HG03108 (cell line): ENCODE data around the gene MRE11.

Source experiments
- ATAC-seq: cut with Tn5 transposase; IDR thresholded peaks from one replicate; pipeline ENCODE4 v1.9.1; 2021; ENCODE audit warnings: moderate library complexity; ENCODE audit not compliant: unreplicated experiment

The MRE11 gene

DNA sequence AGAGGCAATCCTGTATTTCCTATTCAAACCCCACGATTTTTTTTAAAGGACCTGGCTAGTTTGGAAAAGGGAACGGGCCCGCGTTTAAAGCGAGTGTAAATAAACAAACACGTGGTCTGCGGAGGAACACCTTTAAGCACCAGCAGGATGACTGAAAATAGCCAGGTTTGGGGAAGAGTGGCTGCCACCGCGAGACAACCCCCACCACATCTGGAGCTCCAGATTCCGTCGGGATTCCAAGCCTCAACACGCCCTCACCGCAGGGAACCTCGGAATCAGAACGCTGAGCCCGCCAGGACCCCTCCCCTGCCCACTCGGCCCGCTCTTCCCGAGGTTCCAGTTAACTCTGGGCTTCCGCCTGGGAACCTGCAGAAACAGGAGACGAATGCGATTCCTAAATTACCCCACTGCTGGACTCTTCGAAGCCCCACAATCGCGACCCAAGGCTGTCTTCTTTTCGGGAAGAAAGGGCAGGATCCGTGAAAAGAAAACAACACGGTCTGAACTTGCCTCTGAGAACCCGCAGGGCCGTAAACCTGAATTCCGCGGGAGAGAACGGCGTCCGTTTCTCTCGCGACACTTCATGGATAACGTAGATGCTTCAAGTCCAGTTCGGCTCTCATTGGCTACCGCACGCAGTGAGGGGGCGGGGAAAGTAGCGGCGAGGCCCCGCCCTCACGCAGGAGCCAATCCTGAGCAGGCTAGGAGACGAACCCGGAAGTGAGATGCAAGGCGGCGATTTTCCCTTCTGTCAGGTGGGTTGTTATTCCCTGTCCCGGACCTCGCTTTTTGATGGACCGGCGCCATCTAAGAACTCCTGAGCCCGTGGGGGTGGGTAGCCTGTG is at the start of gene MRE11, which contains the start of gene ANKRD49:
Gene MRE11, minus strand, starts transcription at position 564 of the 845 bp plus-strand sequence. CDS start 1,043 bp downstream, outside the sequence.
Gene ANKRD49, plus strand, starts transcription at position 704 of the 845 bp plus-strand sequence. CDS start 2,710 bp downstream, outside the sequence.
- ATAC-seq: peak; percentile 100

DNA sequence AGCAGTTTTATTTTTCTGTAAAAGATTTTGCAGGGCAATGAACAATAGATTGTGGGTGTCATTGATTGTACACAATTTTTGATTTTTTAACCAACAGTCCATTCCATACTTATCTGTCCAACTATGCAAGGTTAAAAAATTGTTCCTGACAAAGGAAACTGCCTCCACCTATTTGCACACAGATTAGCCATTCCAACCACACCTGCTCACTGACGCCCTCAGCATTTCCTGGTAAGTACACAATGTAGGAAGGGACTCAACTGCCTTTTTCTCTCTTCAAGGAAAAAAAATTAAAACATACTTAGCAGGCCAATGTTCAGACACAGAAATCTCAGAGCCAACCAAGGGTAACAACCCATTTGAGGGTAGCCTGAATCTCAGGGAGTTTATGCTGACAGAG is 45.8 kb upstream of the MRE11 start:
- no peak for ATAC-seq

DNA sequence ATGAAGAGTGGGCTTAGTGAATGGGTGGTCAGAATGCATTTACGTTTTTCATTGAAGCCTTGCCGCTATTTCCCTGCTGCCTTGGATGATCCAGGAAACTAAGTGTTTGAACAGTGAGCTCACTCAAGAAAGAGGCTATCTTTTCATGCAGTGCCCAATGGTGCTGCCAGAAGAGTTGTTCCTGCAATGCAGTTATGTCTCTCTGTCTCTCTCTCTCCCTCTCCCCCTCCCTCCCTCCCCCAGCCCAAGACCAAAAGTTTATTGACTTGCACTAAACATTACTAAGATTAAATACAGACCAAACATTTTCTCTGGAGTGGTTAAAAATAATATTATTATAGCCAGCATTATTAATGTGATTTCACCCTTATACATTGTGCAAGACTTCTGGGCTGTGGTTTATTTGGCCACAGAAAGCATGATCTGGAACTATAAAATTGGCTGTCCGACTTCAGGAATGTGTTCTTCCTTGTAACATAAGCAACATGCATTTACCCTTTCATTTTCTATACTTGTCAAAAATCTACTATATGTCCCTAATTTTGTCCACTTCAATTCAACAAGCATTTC is 43.5 kb upstream of the MRE11 start:
- ATAC-seq: no peak

DNA sequence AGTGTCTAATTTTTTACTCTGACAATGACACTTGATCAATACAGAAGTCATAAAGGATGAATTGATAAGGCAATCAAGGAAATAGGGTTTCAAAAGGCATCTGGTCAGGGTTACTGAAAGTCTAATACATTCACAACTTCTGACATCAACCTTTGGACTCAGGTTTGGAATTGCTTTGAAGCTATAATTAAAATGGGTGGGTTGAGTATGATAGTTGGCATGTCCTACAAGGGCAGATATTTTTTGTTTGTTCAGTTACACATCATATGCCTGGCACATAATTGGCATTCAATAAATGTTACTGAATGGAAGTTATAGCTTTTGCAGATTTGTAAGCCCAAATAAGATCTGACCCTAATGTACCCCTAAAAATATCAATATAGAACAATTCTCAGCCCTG is 42.7 kb upstream of the MRE11 start:
- no peak for ATAC-seq

DNA sequence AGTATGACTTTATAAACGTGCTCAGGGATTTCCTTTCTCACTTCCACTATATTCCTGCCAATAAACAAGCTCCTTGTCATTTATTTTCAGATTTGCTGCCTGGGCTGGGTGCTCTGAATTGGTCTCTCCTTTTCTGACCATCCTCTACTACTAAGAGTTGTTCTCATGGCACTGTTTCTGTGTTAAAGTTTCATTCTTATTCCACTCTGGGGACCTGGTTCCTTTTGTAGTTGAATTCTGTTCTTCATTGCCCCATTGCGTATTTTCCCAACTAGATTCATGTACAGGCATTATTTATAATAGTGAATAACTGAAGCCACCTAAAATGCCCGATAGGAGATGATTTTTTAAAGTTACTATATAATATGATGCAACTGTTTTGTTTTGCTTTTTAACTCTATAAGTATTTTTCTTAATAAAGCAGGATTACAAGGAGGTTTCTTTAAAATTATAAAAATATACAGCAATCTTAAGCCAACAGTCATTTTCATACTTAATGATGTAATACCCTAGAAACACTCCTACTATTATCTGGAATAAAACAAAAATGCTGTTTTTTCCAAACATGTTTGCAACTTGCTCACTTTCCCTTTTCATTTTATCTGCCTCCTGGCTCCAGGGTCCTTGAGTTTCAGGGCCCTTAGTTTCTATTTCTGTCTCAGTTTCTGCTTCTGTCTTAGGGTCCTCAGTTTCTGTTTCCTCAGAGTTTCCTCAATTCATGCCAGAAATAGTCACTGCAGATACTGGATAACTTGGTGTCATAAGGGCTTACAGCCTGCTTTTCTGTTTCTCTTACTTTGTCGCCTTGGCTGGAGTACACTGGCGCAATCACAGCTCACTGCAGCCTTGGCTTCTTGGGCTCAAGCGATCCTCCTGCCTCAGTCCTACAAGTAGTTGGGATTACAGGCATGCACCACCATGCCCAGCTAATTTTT is 40.3 kb upstream of the MRE11 start:
- ATAC-seq: no peak

DNA sequence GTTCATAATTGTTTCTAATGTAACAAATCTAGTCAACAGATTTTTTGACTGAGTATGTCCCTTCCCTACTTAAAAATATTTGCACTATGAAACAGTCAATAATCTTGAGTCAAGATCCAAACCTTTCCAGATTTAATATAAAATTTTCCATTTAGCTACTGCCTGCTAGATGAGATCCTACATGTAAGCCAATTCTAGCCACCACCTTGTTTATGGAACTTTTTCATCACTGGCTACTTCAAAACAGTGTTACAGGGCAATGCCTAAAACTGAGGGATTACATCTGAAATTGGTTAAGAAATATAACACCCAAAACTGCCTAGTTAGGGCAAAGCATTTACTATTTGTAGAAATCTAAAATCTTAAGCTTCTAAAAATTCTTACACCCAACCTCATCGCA is 39.6 kb upstream of the MRE11 start:
- ATAC-seq: no peak

DNA sequence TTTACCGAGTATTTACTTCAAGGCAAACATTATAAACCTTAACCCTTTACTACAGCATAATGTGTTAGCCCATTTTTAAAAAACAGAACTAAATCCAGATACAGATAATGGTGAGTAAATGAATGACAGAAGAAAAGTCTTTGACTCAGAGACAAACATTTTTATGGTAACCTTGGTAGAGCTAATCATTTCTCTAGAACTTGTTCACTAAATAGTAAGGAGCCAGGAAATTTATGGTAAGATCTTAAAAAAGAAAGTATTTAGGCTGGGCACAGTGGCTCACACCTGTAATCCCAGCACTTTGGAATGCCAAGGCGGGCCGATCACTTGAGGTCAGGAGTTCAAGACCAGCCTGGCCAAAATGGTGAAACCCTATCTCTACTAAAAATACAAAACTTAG is 38.6 kb upstream of the MRE11 start:
- ATAC-seq: no peak

DNA sequence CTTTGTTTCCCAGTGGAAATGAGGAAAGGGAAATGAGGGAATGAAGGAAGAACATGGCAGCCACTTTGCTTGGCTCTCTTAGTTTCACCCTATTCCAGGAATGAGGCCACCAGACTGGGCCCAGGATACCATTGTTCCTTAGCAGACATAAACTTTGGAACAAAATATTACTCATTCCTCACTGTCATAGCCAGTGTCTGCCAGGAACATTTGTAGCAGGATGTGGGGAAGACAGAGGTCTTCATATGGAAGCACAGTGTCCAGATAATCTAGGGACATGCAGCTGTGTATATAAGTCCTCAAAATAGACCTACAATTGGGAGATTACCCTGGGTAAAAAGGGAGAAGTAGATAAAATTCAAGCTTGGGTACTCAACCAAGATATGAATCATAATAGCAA is 34.9 kb upstream of the MRE11 start:
- no peak for ATAC-seq

DNA sequence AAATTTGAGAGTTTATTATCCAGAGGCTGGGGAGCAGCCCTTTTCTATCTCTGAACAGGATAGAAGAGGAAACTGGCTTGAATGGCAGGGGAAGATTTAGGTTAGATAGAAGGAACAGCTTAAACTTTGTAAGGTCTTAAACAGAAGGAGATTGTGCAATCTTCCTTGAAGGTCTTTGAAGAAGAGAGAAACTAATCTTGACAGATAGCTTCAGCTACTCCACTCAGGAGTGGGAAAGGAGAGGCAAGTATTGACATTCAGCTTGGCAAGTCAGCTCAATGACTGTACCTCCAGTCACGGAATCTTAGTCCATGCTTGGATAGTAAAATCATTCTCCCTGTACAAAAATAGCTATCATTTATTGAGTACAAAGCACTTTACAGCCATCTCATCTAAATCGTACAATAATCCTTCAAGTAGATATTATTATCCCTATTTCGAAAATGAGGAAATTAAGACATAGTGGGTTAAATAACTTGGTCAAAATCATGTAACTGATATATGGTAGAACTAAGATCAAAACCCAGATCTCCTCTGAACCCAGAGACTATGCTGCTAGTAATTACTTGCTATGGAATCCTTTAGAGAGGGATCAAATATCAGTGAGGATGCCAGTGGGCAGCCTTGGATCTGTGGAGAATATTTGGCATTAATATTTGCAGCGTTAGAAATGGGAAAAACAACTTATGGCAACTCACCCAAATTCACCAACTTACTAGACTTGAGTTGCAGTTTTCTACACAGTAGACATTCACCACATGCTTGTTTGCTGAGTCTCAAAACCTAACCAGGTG is 33.2 kb upstream of the MRE11 start:
- no peak for ATAC-seq

DNA sequence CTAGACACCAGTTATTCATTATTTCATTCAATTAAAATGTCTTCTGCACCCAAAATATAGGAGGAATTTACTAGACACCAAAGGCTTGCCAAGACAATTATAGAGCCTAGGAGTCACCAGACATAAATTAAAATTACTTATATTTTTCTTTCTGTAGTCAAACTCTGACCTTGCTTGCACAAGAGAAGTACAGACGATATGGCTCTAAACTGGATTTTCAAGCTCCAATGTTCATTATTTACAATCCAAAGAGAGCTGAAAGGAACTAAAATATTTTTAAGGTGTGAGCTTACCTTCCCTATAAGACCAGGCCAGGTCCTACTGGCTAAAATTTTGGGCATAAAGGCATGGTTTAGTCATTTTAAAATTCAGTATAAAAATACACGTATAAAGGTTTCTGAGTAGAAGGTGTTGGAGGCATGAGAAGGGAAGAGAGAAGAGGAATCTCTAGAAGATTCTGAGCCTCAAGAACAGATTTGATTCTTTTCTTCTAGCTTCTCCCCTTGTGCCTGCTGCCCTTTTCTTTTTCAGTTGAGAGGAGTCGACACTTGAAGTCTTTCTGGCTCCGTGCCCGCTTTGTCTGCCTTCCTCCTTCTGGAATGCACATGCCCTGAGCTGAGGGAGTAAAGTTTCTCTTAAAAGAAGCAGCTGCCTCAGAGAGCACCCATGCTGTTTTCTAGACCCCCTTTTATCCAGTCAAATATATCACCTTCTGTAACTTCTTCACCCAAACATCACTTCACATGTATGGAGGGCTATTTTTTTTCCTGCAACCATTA is 32.1 kb upstream of the MRE11 start:
- no peak for ATAC-seq

DNA sequence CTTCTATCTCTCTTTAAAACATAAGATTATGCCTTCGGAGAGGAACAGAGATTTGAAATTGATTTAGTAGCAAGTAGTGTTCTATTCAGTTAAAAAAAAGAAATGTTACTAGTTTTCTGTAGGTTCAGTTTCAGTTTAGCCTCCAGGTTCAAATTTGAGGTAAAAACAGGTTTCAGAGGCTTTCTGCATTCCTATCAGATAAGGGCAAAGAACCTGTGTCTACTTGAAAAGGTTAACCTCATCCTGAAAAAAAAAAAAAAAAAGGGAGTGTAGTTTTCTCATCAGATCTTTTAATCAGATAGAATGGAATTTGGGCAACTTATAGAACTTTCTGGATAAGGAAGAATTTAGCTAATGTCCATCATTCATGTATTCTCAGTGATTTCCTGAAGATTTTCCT is 30.7 kb upstream of the MRE11 start:
- no peak for ATAC-seq

DNA sequence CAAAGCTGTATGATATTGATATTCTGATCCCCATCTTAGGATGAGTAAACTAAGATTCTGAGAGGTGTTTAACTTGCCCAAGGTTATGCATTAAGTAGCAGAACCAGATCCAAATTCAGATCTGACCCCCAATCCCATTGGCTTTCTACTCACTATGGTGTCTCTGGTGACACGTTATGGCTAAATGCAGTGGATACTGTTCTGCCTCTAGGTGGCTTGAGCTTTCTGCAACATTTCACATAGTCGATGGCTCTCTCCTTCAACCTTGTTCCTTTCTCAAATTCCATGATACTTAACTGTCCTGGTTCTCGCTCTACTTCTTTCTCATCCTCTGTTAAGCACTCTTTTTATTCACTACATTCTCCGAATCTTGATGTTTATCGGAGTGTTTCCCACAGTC is 28.0 kb upstream of the MRE11 start:
- ATAC-seq: no peak

DNA sequence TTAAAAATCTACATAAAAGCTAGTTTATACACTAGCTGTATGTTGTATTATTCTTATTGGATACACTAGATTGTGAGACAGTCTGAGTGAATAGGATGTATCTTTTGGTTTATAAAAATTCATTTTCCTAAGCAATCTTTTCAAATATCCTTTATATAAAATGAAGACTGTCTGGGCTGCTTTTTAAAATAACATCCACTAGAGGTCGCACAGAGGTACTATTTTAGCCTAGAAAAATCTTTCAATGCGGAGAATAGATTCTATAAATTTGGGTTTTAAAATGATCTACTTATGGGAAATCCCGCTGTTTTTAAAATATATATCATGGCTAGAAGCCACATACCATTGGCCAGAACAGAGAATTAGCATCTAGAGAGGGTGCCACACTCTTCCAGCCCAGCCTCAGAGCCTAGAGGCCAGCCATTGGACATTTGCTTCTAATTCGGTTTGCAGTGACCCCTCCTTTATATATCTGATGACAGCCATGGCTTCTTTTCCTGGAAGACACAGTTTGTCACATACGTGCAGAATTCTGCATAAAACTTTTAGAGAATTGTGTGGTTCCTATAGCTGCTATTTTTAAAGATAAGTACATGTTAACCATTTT is 25.9 kb upstream of the MRE11 start:
- no peak for ATAC-seq

DNA sequence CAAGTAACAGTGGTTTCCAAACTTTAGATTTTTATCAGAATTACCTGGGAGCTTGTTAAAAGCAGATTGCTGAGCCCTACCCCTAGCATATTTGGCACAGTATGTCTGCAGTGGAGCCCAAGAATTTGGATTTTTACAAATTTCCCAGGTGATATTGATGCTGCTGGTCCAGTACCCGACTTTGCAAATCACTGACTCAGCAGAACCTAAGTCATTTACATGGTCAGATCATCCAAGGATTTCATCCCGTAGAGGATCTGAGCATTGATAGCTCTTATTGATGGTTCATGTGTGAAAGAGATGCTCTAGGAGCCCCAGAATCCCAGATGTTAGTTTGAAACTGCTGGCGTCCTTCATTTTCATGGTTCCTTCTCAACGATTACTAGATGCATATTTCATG is 24.7 kb upstream of the MRE11 start:
- ATAC-seq: no peak

DNA sequence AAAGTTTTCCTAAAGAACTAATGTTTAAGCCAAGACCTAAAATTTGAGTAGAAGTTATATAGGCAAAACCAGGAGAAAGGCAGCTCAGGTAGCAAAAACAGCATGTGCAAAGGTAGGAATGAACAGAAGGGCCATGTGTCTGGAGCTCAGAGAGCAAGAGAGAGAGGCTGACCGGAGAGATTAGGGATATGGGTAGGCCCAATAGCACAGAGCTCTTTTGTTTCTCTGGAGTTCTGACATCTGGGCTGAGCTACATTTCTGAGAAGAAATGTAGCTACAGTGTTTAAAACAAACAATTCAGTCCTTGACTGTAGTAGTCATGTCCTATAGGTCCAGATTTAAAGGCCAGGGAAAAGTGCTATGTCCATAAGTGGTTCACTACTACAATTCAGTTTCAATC is 23.1 kb upstream of the MRE11 start:
- ATAC-seq: no peak

DNA sequence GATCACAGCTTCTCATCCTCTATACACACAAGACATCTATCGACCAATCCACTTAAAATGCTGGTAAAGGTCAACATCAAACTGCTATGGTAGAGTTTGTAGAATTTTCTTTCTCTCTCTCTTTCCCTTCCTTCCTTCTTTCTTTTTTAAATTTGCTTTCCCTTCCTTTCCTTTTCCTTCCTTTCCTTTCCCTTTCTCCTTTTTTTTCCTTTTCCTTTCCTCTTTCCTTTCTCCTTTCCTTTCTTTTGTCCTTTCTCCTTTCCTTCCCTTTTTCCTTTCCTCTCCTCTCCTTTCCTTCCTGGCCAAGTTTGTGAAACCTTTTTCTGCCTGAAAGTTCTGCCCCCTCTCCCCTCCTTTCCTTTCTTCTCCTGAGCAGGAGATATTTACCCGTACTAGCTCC is 21.8 kb upstream of the MRE11 start:
- no peak for ATAC-seq

DNA sequence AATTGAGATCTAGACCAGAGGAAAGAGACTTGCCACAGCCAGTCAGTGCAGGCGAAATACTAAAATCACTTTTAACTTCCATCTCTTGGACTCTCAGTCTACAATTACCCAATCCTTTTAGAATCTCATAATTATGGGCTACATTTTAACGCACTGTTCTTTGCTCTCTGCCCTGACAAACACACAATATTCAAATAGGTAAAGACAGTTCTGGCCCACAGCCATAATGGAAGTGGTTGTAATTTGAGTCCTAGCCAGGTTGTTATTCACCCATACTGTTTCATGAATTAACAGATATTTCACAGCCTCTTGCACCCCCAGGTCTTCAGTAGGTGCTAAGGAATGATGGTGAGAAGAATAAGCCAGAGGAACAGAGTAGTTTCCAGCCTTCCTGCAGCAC is 19.4 kb upstream of the MRE11 start:
- ATAC-seq: no peak

DNA sequence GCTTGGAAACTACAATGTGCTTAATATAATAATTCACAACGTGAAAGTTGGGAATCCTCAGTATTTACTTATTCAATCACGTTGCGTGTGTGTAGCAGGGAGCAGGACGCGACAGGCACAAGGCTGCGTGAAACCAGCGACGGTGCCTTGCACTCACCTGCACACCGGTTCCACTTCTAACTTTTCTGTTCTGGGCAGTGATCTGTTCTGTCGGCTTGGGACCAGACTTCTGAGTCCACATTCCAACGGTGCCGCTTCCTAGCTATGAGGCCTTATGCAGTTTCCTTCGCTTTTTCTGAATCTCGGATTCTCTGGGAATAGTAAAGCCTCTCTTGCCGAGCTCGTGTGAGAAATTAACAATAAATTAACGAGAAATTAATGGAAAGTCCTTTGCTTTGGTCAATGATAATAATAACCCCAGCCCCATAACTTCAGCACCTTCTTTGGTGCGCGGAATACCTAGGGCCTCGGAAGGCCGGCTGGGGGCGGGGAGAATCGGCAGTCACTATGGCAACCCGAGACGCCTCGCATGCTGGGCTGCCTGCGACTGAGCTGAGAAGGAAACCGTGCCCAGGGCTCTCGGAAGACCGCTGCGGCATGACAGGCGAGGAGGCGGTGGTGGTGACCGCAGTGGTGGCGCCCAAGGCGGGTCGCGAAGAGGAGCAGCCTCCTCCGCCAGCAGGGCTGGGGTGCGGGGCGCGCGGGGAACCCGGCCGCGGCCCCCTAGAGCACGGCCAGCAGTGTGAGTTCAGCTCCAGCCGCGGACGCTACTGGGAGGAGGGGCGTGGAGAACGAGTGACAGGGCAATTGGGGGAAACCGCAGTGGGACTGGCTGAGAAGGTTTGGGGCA is 18.5 kb upstream of the MRE11 start, which contains the start of gene C11orf97:
Gene C11orf97, plus strand, starts transcription at position 530 of the 850 bp plus-strand sequence. Its CDS starts 68 bp downstream, at position 598.
- peak; percentile 78 for ATAC-seq
